PC-9 (cell line): ENCODE measurements around the gene PITPNC1.

Source experiments
- EZH2 ChIP-seq: fragments of 200-600 bp; sonication (generic); IDR thresholded peaks from 2 replicates; pipeline ENCODE4 v1.8.0; 2017; ENCODE audit warnings: antibody characterized with exemption, low read depth
- TF ChIP-seq, protein P1 (sequence below): fragments of 200-600 bp; sonication (generic); conservative IDR thresholded peaks from 2 replicates; pipeline ENCODE4 v1.6.1; 2017; ENCODE audit warnings: mixed run types, antibody characterized with exemption, mild to moderate bottlenecking, moderate library complexity

- TF ChIP-seq, protein P1, sequence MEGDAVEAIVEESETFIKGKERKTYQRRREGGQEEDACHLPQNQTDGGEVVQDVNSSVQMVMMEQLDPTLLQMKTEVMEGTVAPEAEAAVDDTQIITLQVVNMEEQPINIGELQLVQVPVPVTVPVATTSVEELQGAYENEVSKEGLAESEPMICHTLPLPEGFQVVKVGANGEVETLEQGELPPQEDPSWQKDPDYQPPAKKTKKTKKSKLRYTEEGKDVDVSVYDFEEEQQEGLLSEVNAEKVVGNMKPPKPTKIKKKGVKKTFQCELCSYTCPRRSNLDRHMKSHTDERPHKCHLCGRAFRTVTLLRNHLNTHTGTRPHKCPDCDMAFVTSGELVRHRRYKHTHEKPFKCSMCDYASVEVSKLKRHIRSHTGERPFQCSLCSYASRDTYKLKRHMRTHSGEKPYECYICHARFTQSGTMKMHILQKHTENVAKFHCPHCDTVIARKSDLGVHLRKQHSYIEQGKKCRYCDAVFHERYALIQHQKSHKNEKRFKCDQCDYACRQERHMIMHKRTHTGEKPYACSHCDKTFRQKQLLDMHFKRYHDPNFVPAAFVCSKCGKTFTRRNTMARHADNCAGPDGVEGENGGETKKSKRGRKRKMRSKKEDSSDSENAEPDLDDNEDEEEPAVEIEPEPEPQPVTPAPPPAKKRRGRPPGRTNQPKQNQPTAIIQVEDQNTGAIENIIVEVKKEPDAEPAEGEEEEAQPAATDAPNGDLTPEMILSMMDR, result no peak
- TF ChIP-seq EZH2, result no peak
Measured at GRCh38 chr17:67676305-67676704, 299.2 kb downstream of the PITPNC1 start.
